ENCODE results near the gene DOCK2.

Gene DOCK2

GRCh38 chr5:169913479-169913878, 276.4 kb downstream of the DOCK2 start:
- H3K4me3 ChIP-seq (ENCODE audit: low read length): no peak overlapping the region
- DNase-seq (ENCODE audit: low read depth): peak; percentile 10
- TF ChIP-seq, protein P1, sequence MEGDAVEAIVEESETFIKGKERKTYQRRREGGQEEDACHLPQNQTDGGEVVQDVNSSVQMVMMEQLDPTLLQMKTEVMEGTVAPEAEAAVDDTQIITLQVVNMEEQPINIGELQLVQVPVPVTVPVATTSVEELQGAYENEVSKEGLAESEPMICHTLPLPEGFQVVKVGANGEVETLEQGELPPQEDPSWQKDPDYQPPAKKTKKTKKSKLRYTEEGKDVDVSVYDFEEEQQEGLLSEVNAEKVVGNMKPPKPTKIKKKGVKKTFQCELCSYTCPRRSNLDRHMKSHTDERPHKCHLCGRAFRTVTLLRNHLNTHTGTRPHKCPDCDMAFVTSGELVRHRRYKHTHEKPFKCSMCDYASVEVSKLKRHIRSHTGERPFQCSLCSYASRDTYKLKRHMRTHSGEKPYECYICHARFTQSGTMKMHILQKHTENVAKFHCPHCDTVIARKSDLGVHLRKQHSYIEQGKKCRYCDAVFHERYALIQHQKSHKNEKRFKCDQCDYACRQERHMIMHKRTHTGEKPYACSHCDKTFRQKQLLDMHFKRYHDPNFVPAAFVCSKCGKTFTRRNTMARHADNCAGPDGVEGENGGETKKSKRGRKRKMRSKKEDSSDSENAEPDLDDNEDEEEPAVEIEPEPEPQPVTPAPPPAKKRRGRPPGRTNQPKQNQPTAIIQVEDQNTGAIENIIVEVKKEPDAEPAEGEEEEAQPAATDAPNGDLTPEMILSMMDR (conservative IDR thresholded peaks at IDR 0.05; ENCODE audit: low read length): no peak

GRCh38 chr5:169914766-169915165, 277.7 kb downstream of the DOCK2 start:
- DNase-seq (ENCODE audit: low read depth): peak; percentile 81
- TF ChIP-seq, protein P1 (conservative IDR thresholded peaks at IDR 0.05; ENCODE audit: low read length): no peak
- no peak overlapping the region for H3K4me3 ChIP-seq (ENCODE audit: low read length)

DNA sequence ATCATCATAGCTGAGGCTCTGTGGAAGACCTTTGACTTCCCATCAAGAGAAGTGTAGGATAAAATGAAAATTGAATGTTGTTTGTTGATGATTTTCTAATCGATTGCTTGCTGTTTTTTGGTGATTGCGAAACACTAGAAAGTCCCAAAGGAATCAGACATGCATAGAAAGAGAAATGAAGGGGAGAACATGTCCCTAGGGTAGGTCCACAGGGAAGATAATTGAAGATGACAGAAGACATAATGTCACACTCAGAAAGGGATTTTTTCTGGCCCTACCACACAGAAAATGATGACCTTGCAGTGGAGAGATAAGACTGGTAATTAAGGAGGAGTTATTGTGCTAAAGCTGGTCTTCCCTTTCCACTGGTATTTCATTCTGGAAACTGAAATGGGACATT, 280.4 kb downstream of the DOCK2 start:
- no peak for DNase-seq (ENCODE audit: low read depth)
- TF ChIP-seq, protein P1 (conservative IDR thresholded peaks at IDR 0.05; ENCODE audit: low read length): no peak
- H3K4me3 ChIP-seq (ENCODE audit: low read length): no peak overlapping the region

DNA sequence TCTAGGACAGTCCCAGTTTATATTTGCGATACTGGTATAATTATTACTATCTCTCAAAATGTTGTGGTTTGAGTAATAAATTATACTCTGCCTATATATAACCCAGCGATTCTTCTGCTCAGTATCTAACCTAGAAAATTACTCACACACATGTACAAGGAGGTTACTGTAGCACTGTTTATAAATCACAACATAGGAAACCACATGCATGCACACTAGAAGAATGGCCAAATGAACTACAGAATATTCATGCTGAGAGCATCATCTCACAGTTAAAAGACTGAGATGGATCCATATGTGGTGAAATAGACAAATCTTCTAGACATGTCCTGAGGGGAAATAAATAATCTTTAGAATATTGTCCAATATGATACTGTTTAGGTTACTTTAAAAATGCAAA, 281.2 kb downstream of the DOCK2 start:
- no peak overlapping the region for H3K4me3 ChIP-seq (ENCODE audit: low read length)
- TF ChIP-seq, protein P1 (conservative IDR thresholded peaks at IDR 0.05; ENCODE audit: low read length): no peak
- no peak for DNase-seq (ENCODE audit: low read depth)

- TF ChIP-seq, protein P1 (conservative IDR thresholded peaks at IDR 0.05; ENCODE audit: low read length): no peak
- H3K4me3 ChIP-seq (ENCODE audit: low read length): no peak overlapping the region
These were observed 283.4 kb downstream of the DOCK2 start for GRCh38 chr5:169920474-169920873.

GRCh38 chr5:169921384-169921783, 284.3 kb downstream of the DOCK2 start:
- no peak overlapping the region for H3K4me3 ChIP-seq (ENCODE audit: low read length)
- TF ChIP-seq, protein P1 (conservative IDR thresholded peaks at IDR 0.05; ENCODE audit: low read length): no peak
- DNase-seq (ENCODE audit: low read depth): no peak

More at GRCh38 chr5:169920474-169920873, 283.4 kb downstream of the DOCK2 start:
- no peak for DNase-seq (ENCODE audit: low read depth)

DNA sequence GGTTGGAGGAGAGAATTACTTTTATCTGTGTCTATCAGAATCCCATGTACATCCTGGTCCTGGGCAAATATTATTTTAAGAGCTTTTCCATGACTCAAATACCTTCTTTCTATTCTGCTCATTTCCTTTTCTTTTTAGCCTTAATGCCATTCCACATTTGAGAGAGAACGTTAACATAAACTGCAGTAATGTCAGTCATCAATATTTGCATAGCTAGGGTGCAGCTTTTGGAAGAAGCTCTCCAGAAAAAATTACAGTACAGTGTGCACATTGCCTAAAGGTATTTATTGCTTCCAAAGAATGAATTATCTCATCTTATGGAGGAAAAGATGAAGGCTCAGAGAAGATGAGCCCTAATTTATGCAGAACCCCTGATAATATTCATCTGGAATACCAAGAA, 284.9 kb downstream of the DOCK2 start:
- TF ChIP-seq, protein P1 (conservative IDR thresholded peaks at IDR 0.05; ENCODE audit: low read length): no peak
- no peak overlapping the region for H3K4me3 ChIP-seq (ENCODE audit: low read length)
- DNase-seq (ENCODE audit: low read depth): no peak

Data from AG10803 (cell line).